ENCODE measurements around the gene LRBA.

GRCh38 chr4:150723727-150724411 lies 291.2 kb downstream of the LRBA start:
- TF ChIP-seq CTCF (IDR thresholded peaks at IDR 0.05; ENCODE audit: low read length): no peak
- TF ChIP-seq EZH2phosphoT487 (IDR thresholded peaks at IDR 0.05; ENCODE audit: low read length): no peak
- no peak for TF ChIP-seq EZH2 (optimal IDR thresholded peaks at IDR 0.05; ENCODE audit: low read depth, low read length)

Data from MM.1S (cell line).